Heart right ventricle (tissue), 16 donors: ENCODE data around the gene TDRD7. TPM values are rescaled to one million over a fixed set of nuclear protein-coding genes. Genes with fewer than 3 reads are reported as not detected.
A peak's percentile ranks its signal among the peaks of the same experiment; 100 is the strongest.

Experiments used
- ATAC-seq, 8 donors: fragments of 200-7000 bp; cut with Tn5 transposase; one replicate each; pipeline ENCODE4 v1.9.1; 2020; ENCODE audit warnings: mild to moderate bottlenecking in 8 of 8, moderate library complexity in 8 of 8, moderate number of reproducible peaks in 1 of 8
- DNase-seq, 2 donors: peaks; one replicate each; pipeline ENCODE4 v3.0.0-alpha.2; 2020
- H3K27ac ChIP-seq, 10 donors: fragments of 200-600 bp; sonication (generic) in 2 of 10; one replicate each; pipeline versions ENCODE4 v1.5.0 to v1.8.0; 2020 to 2022; ENCODE audit warnings: mild to moderate bottlenecking in 3 of 10
- H3K27me3 ChIP-seq, 7 donors: fragments of 200-600 bp; one replicate each; pipeline ENCODE4 v1.8.0; 2021 to 2022; ENCODE audit warnings: mild to moderate bottlenecking in 2 of 7
- H3K36me3 ChIP-seq, 9 donors: fragments of 200-600 bp; sonication (generic) in 1 of 9; one replicate each; pipeline versions ENCODE4 v1.5.0 to v1.8.0; 2020 to 2022; ENCODE audit warnings: mild to moderate bottlenecking in 2 of 9
- H3K4me1 ChIP-seq, 9 donors: fragments of 200-600 bp; sonication (generic) in 1 of 9; one replicate each; pipeline versions ENCODE4 v1.5.0 to v1.8.0; 2020 to 2022; ENCODE audit warnings: mild to moderate bottlenecking in 4 of 9
- H3K4me3 ChIP-seq, 10 donors: fragments of 200-600 bp; sonication (generic) in 2 of 10; one replicate each; pipeline versions ENCODE4 v1.5.0 to v1.8.0; 2020 to 2022; ENCODE audit warnings: mild to moderate bottlenecking in 7 of 10, moderate library complexity in 2 of 10
- H3K9me3 ChIP-seq, 11 donors: fragments of 200-600 bp in 10 of 11; sonication (generic) in 2 of 11; one replicate each; pipeline versions ENCODE4 v1.5.0 to v1.8.0; 2013 to 2022; ENCODE audit warnings: mild to moderate bottlenecking in 2 of 11, control low read depth in 1 of 11, moderate library complexity in 1 of 11
- WGBS, 2 donors: extraction: QIAGEN DNeasy Blood & Tissue Kit; methylation state at CpG; one replicate each; pipeline ENCODE4 v1.1.7; 2013; ENCODE audit warnings: inconsistent platforms in 1 of 2; 5-methylcytosine and 5-hydroxymethylcytosine counted together
- intact Hi-C, 10 donors: fragments of 100-400 bp; cut with DNase I; formaldehyde crosslinking; loops; one replicate each; pipeline versions ENCODE4 v1.11.1 to v1.14.2; 2022
- polyA plus RNA-seq, 2 donors: library from polyadenylated mRNA; stranded (reverse); fragments of 200-250 nt; gene quantifications; one replicate each; pipeline ENCODE4 v1.2.3, GENCODE V29; 2013
- total RNA-seq, 10 donors: library from RNA; stranded (reverse); fragmentation: NEBNext Ultra II Directional in 3 of 10; extraction: Animal tissue kit (Norgen Biotek cat#: 25700) in 3 of 10; gene quantifications; one replicate each; pipeline versions ENCODE4 v1.2.1 to v1.2.4, GENCODE V29; 2021 to 2023
- TF ChIP-seq, protein P1 (sequence below), 9 donors: fragments of 200-600 bp; sonication (generic) in 2 of 9; IDR thresholded peaks; one replicate each; pipeline versions ENCODE4 v1.5.0 to v1.8.0; 2021 to 2022; ENCODE audit warnings: antibody characterized with exemption in 9 of 9, mild to moderate bottlenecking in 5 of 9, moderate library complexity in 1 of 9
- donor health status: Arrhythmogenic right ventricular cardiomyopathy.
- donor health status: ischemic (EF 13 %, LVEDD 7.1; RV severe dilation, severe dysfunction).
- donor health status: healthy with polysubstance abuse.
- donor health status: DM: no; HTN: yes; CAD: no.
- donor health status: DM: no; HTN: no; CAD: no.
- donor health status: ischemic (EF 25% LVEDD 6.9; RV normal size, moderate dysfunction).
- donor health status: ischemic (EF 25% LVEDD 5.7; RV mildly dilated, moderate dysfunction).
- donor health status: healthy.
- donor health status: DM: yes; HTN: yes; CAD: no.
- donor health status: Ischemic cardiomyopathy.
- donor health status: ischemic (EF 35%, LVEDD 5.7; RV mildly dilated, moderate dysfunction).
- donor health status: nonischemic (EF 11% LVEDD 7.7; RV severe dilation, severe dysfunction).
- donor health status: DM: yes; HTN: yes; CAD: no.
- donor health status: PGD.
- donor health status: ischemic (EF 29% LVEDD 5.4; RV normal size, mild dysfunction).
- donor health status: nonischemic (EF 23%, LVEDD 6.1; RV moderate dilation, normal function).

Gene TDRD7
- total and polyA plus RNA-seq, 12 donors, result 4.0 to 12.8 (median 8.0) TPM

DNA sequence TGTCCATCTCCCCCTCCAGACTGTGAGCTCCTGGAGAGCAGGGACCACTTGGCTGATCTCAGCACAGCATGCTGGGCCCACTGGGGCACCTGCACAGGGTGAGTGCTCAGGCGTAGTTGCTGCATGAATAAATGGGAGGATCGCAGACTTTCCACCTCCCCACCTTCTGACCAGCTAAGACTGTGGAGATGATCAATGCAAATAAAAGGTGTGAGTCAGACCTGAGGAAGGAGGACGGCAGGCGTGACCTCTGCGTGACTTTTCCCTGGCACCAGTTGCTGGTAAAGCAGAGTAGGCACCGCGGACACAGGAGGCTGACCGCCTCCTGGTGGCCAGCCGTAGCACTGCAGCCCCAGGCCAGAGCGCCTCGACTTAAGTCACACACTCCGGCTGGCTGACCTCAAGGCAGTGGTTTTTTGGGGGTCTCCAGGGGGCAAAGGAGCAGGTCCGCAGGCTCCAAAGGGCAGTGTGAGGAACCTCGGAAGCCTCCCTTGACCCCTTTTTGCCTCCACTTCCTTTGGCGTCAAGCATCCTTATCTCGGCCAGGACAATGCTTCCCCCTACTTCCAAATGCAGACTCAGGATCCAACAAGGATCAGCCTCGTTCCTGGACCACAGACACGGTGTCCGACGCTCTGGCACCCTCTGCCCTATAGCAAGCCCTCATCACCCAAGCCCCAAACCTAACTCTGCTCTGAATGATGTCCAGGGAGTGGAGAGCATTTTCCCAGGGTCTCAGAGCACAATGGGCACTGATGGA is 12.7 kb upstream of the TDRD7 start:
- Histone ChIP-seq H3K9me3 (peaks cover 0 to 17% (median 13%) of the 10 kb centered on the region in 11 donors), H3K27ac (no peak overlapping the region), H3K36me3 (no peaks in the 10 kb centered on the region), H3K4me1 (peaks cover 0 to 7% (median 0%) of the 10 kb centered on the region in 9 donors), H3K27me3 (peaks cover 0 to 6% (median 0%) of the 10 kb centered on the region in 7 donors), H3K4me3 (no peak overlapping the region)
- 21 to 23% methylated on average over 20 of the region's 20 CpGs for WGBS, 2 donors
- TF ChIP-seq, protein P1, sequence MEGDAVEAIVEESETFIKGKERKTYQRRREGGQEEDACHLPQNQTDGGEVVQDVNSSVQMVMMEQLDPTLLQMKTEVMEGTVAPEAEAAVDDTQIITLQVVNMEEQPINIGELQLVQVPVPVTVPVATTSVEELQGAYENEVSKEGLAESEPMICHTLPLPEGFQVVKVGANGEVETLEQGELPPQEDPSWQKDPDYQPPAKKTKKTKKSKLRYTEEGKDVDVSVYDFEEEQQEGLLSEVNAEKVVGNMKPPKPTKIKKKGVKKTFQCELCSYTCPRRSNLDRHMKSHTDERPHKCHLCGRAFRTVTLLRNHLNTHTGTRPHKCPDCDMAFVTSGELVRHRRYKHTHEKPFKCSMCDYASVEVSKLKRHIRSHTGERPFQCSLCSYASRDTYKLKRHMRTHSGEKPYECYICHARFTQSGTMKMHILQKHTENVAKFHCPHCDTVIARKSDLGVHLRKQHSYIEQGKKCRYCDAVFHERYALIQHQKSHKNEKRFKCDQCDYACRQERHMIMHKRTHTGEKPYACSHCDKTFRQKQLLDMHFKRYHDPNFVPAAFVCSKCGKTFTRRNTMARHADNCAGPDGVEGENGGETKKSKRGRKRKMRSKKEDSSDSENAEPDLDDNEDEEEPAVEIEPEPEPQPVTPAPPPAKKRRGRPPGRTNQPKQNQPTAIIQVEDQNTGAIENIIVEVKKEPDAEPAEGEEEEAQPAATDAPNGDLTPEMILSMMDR (IDR thresholded peaks at IDR 0.05), result peak; percentile 75 to 97 (median 92)
- DNase-seq (peak; percentile 18 to 67), ATAC-seq (peak; percentile 65 to 90 (median 82))
- intact Hi-C loops, result loop anchor here (1.0 to 5.0 kb wide), 4 partner anchors 542 to 544 kb away; partner anchors contain the start of gene ZNF782 (in 1 of the 10)

DNA sequence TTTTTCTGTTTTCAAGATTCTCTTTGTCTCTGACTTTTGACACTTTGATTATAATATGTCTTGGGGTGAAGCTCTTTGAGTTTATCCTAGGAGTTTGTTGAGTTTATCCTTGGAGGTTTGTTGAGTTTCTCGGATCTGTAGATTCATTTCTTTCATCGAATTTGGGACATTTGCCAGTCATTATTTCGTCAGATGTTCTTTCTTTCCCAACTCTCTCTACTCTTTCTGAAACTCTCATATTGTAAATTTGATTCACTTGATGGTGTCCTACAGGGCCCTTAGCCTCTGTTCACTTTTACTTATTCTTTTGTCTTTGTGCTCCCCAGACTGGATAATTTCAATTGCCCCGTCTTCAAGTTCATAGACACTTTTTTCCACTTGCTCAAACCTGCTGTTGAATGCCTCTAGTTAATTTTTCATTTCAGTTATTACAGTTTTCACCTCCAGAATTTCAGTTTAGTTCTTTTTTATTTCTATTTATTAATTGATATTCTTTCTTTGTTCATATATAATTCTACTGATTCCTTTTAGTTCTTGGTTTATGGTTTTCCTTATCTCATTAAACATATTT is 8.1 kb upstream of the TDRD7 start:
- Histone ChIP-seq H3K27me3 (peaks cover 0 to 6% (median 3%) of the 10 kb centered on the region in 7 donors), H3K4me1 (peaks cover 0 to 6% (median 0%) of the 10 kb centered on the region in 9 donors), H3K36me3 (no peaks in the 10 kb centered on the region), H3K27ac (no peak overlapping the region), H3K4me3 (no peak overlapping the region), H3K9me3 (peaks cover 0 to 22% (median 18%) of the 10 kb centered on the region in 11 donors)
- intact Hi-C loops, result no loop called here
- no peak for ATAC-seq
- 93 to 94% methylated on average over 4 of the region's 4 CpGs for WGBS, 2 donors
- DNase-seq, result no peak
- TF ChIP-seq, protein P1 (IDR thresholded peaks at IDR 0.05), result no peak

DNA sequence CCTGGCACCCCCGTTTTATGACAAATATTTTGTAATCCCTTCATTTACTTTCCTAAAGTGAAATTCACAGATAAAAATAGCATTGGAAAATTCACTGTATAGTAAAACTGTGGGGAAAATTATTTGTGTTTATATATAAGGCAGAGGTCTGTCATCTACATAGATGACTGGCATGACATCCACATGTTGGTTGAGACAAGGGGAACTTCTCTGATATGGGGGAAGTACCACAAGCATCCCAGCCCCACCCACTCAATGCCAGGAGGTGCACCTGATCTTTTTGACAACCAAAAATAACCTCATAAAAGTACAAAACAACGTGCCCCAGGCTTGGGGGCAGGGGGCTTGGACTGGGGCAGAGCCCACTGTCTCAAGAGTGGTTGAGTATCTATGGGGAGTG is 6.3 kb upstream of the TDRD7 start:
- H3K4me1 ChIP-seq, result no peaks in the 10 kb centered on the region
- intact Hi-C loops, result no loop called here
- no peaks in the 10 kb centered on the region for H3K36me3 ChIP-seq
- ATAC-seq (no peak), DNase-seq (no peak)
- peaks cover 0 to 6% (median 3%) of the 10 kb centered on the region in 7 donors for H3K27me3 ChIP-seq
- no peak overlapping the region for H3K4me3 ChIP-seq
- TF ChIP-seq, protein P1 (IDR thresholded peaks at IDR 0.05), result no peak
- WGBS, 2 donors, result 49 to 52% methylated on average over 2 of the region's 2 CpGs
- H3K9me3 ChIP-seq, result peaks cover 0 to 22% (median 18%) of the 10 kb centered on the region in 11 donors
- no peak overlapping the region for H3K27ac ChIP-seq

DNA sequence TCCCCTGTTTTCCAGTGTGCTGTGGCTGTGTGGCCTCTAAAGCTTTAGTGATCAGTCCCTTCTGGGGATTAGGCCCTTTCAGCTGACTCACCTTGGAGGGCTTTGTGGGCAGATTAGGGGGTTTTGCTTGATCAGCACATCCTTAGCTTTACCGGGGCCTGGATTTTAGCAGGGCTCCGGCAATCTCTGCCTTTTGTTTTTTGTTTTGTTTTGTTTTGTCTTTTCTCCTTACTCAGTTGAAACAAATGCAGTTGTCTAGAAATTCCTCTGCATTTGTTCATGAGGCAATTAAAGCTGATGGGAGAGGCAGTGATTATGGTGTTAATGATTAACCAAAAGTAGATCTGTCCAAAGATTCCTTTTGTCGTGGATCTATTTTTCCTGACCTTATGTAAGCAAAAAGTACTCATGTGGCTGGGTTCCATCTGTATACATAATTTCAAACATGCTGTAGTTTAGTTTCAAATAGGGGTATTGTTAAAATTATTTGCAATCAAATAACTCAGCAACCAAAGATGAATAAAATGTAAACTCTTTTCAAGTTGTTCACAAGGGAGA is 5.2 kb upstream of the TDRD7 start:
- ATAC-seq, result no peak
- TF ChIP-seq, protein P1 (IDR thresholded peaks at IDR 0.05), result no peak
- no peak for DNase-seq
- Histone ChIP-seq H3K27ac (no peak overlapping the region), H3K27me3 (peaks cover 0 to 6% (median 3%) of the 10 kb centered on the region in 7 donors), H3K4me3 (no peak overlapping the region), H3K36me3 (no peaks in the 10 kb centered on the region), H3K4me1 (peaks cover 0 to 5% (median 4%) of the 10 kb centered on the region in 9 donors), H3K9me3 (peaks cover 0 to 22% (median 18%) of the 10 kb centered on the region in 11 donors)
- intact Hi-C loops, result no loop called here
- WGBS, 2 donors, result 75 to 76% methylated on average over 3 of the region's 3 CpGs
